ENCODE data around the gene ANKRD6. TPM values are rescaled to one million over a fixed set of nuclear protein-coding genes. Genes with fewer than 3 reads are reported as not detected.

ANKRD6 gene
- total RNA-seq, 4 donors from 2014 or later: 1.6 to 6.8 (median 2.9) TPM

- intact Hi-C loops (cut with DNase I; ENCODE audit: low total_unique reads): no loop called here
- no peak overlapping the region for H3K27ac ChIP-seq
- no peaks in the 10 kb centered on the region for H3K27me3 ChIP-seq
- DNase-seq (no peak), ATAC-seq (no peak)
- H3K4me3 ChIP-seq: no peak overlapping the region
- H3K4me1 ChIP-seq: no peaks in the 10 kb centered on the region
- H3K9me3 ChIP-seq: no peaks in the 10 kb centered on the region
- no peaks in the 10 kb centered on the region for H3K36me3 ChIP-seq
- TF ChIP-seq CTCF (IDR thresholded peaks at IDR 0.05 in 4 of 5, conservative IDR thresholded peaks at IDR 0.05 in 1 of 5) (no peak), POLR2A (IDR thresholded peaks at IDR 0.05) (no peak)
- in situ Hi-C loops (cut with MboI; ENCODE audit: low sequenced_read_pairs in 4 of 4): no loop called here
Observed at GRCh38 chr6:89542081-89542857, 109.3 kb downstream of the ANKRD6 start.

- ATAC-seq (no peak), DNase-seq (no peak)
- in situ Hi-C loops (cut with MboI; ENCODE audit: low sequenced_read_pairs in 4 of 4): no loop called here
- Histone ChIP-seq H3K27me3 (no peaks in the 10 kb centered on the region), H3K4me1 (no peaks in the 10 kb centered on the region), H3K4me3 (no peak overlapping the region), H3K27ac (no peak overlapping the region), H3K9me3 (no peaks in the 10 kb centered on the region), H3K36me3 (no peaks in the 10 kb centered on the region)
- intact Hi-C loops (cut with DNase I; ENCODE audit: low total_unique reads): no loop called here
- TF ChIP-seq POLR2A (IDR thresholded peaks at IDR 0.05): no peak
- TF ChIP-seq CTCF (IDR thresholded peaks at IDR 0.05 in 4 of 5, conservative IDR thresholded peaks at IDR 0.05 in 1 of 5): no peak
Observed at GRCh38 chr6:89542866-89543265, 109.9 kb downstream of the ANKRD6 start.

- Histone ChIP-seq H3K27me3 (no peaks in the 10 kb centered on the region), H3K4me3 (no peak overlapping the region), H3K9me3 (no peaks in the 10 kb centered on the region), H3K27ac (no peak overlapping the region), H3K4me1 (peaks cover 0 to 4% of the 10 kb centered on the region in 2 donors), H3K36me3 (no peaks in the 10 kb centered on the region)
- in situ Hi-C loops (cut with MboI; ENCODE audit: low sequenced_read_pairs in 4 of 4): no loop called here
- DNase-seq (no peak), ATAC-seq (no peak)
- intact Hi-C loops (cut with DNase I; ENCODE audit: low total_unique reads): no loop called here
- TF ChIP-seq POLR2A (IDR thresholded peaks at IDR 0.05) (no peak), CTCF (IDR thresholded peaks at IDR 0.05 in 4 of 5, conservative IDR thresholded peaks at IDR 0.05 in 1 of 5) (no peak)
Observed at GRCh38 chr6:89547281-89547680, 114.3 kb downstream of the ANKRD6 start.

DNA sequence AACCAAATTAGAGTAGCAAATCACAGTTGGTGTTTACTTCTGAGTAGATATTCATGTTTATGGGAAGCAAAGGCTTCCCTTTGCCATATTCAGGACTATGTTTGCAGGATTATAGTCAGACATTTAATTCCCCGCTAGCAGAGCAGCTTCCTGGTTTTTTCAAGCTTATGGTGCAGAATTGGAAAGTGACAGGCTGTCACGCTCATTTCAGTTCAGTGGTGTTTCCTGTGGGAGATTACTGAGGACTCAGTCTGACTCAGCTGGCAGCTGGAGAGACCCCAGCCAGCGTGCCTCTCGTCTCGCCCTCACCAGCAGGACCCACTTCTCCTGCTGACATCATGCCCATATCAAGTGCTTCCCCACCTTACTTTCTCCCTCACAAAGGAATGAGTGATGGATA is 120.5 kb downstream of the ANKRD6 start:
- ATAC-seq (no peak), DNase-seq (no peak)
- Histone ChIP-seq H3K27me3 (no peaks in the 10 kb centered on the region), H3K27ac (no peak overlapping the region), H3K9me3 (no peaks in the 10 kb centered on the region), H3K4me1 (peaks cover 0 to 11% of the 10 kb centered on the region in 2 donors), H3K36me3 (no peaks in the 10 kb centered on the region), H3K4me3 (no peak overlapping the region)
- in situ Hi-C loops (cut with MboI; ENCODE audit: low sequenced_read_pairs in 4 of 4): no loop called here
- no peak for TF ChIP-seq POLR2A (IDR thresholded peaks at IDR 0.05)
- TF ChIP-seq CTCF (IDR thresholded peaks at IDR 0.05 in 4 of 5, conservative IDR thresholded peaks at IDR 0.05 in 1 of 5): no peak
- intact Hi-C loops (cut with DNase I; ENCODE audit: low total_unique reads): no loop called here
